Testis (tissue), 3 donors: Measurements from ENCODE around the gene GRB14. TPM values are rescaled to one million over a fixed set of nuclear protein-coding genes. Genes with fewer than 3 reads are reported as not detected.
"Not testable (repeated sequence)": the region's sequence is repeated elsewhere in the genome, so short reads cannot be mapped to it uniquely, and the experiment has no call there.

Experiments used
- DNase-seq: peaks from one replicate; pipeline ENCODE4 v3.0.0-alpha.2; 2019
- H3K27ac ChIP-seq, 2 donors: fragments of 200-600 bp; sonication (generic); one replicate each; pipeline ENCODE4 v1.5.1; 2019
- H3K27me3 ChIP-seq: fragments of 200-600 bp; sonication (generic); one replicate; pipeline ENCODE4 v1.5.1; 2019
- H3K36me3 ChIP-seq: fragments of 200-600 bp; sonication (generic); one replicate; pipeline ENCODE4 v1.5.1; 2017; ENCODE audit warnings: low read depth; ENCODE audit errors: missing control alignments
- H3K4me1 ChIP-seq: fragments of 200-600 bp; sonication (generic); one replicate; pipeline ENCODE4 v1.5.1; 2019
- H3K4me3 ChIP-seq, 2 donors: fragments of 200-600 bp; sonication (generic); one replicate each; pipeline ENCODE4 v1.5.1; 2017 to 2019
- H3K9me3 ChIP-seq: fragments of 200-600 bp; sonication (generic); one replicate; pipeline ENCODE4 v1.5.1; 2017
- CTCF ChIP-seq, 3 experiments: fragments of 450-650 bp in 2 of 3; fragments of 200-600 bp in 1 of 3; sonication (generic) in 1 of 3; IDR thresholded peaks; one replicate each; pipeline ENCODE4 v1.5.1; 2016 to 2019; ENCODE audit warnings: antibody characterized with exemption in 3 of 3, mild to moderate bottlenecking in 2 of 3, moderate library complexity in 1 of 3
- POLR2A ChIP-seq: fragments of 450-650 bp; IDR thresholded peaks from one replicate; pipeline ENCODE4 v1.6.1; 2017; ENCODE audit warnings: antibody characterized with exemption, mild to moderate bottlenecking, moderate library complexity
- WGBS, 2 donors: methylation state at CpG; one replicate each; pipeline ENCODE4 v1.1.5; 2018; 5-methylcytosine and 5-hydroxymethylcytosine counted together
- intact Hi-C: fragments of 100-400 bp; cut with DNase I; formaldehyde crosslinking; loops from one replicate; pipeline ENCODE4 v1.15.1; 2023; ENCODE audit warnings: low total_unique reads
- polyA plus RNA-seq: library from polyadenylated mRNA; stranded (reverse); fragments of 350-450 nt; fragmentation: Illumina TruSeq; extraction: RNeasy Lipid Tissue Mini Kit (QIAGEN cat#74804); gene quantifications from one replicate; pipeline ENCODE4 v1.2.3, GENCODE V29; 2014; ENCODE audit warnings: low read depth, low replicate concordance; ENCODE audit not compliant: insufficient read depth
- total RNA-seq, 2 donors: library from RNA; depleted of rRNA; stranded (reverse); fragments of >200 nt; gene quantifications; one replicate each; pipeline ENCODE4 v1.2.3, GENCODE V29; 2016

Gene GRB14
- total and polyA plus RNA-seq, 3 donors from 2014 or later = 30.6 to 67.3 (median 59.0) TPM

GRCh38 chr2:164655336-164655735, 34.1 kb upstream of the GRB14 start:
- intact Hi-C loops = no loop called here
- H3K36me3 ChIP-seq = no peaks in the 10 kb centered on the region
- TF ChIP-seq POLR2A (no peak), CTCF (IDR thresholded peaks at IDR 0.05) (no peak)
- no peaks in the 10 kb centered on the region for H3K9me3 ChIP-seq
- no peaks in the 10 kb centered on the region for H3K4me1 ChIP-seq
- H3K27ac ChIP-seq = no peak overlapping the region
- no peaks in the 10 kb centered on the region for H3K27me3 ChIP-seq
- no peak for DNase-seq
- H3K4me3 ChIP-seq = no peak overlapping the region

- H3K4me3 ChIP-seq = no peak overlapping the region
- no peaks in the 10 kb centered on the region for H3K4me1 ChIP-seq
- TF ChIP-seq POLR2A (no peak), CTCF (IDR thresholded peaks at IDR 0.05) (no peak)
- no peak overlapping the region for H3K27ac ChIP-seq
- H3K9me3 ChIP-seq = no peaks in the 10 kb centered on the region
- 67 to 80% methylated on average over 1 of the region's 1 CpG for WGBS, 2 donors
- no peaks in the 10 kb centered on the region for H3K27me3 ChIP-seq
- no peak for DNase-seq
- H3K36me3 ChIP-seq = no peaks in the 10 kb centered on the region
- intact Hi-C loops = no loop called here
Measured at GRCh38 chr2:164651361-164651760, 30.1 kb upstream of the GRB14 start.

- DNase-seq = no peak
- 96 to 100% methylated on average over 1 of the region's 1 CpG for WGBS, 2 donors
- no peak overlapping the region for H3K4me3 ChIP-seq
- H3K27ac ChIP-seq = no peak overlapping the region
- H3K27me3 ChIP-seq = no peaks in the 10 kb centered on the region
- intact Hi-C loops = no loop called here
- no peaks in the 10 kb centered on the region for H3K36me3 ChIP-seq
- no peaks in the 10 kb centered on the region for H3K9me3 ChIP-seq
- no peak for TF ChIP-seq CTCF (IDR thresholded peaks at IDR 0.05)
- TF ChIP-seq POLR2A = no peak
- no peaks in the 10 kb centered on the region for H3K4me1 ChIP-seq
Measured at GRCh38 chr2:164644036-164644700, 22.9 kb upstream of the GRB14 start.

GRCh38 chr2:164642946-164643555, 21.8 kb upstream of the GRB14 start:
- TF ChIP-seq CTCF (IDR thresholded peaks at IDR 0.05) (no peak), POLR2A (no peak)
- DNase-seq = no peak
- Histone ChIP-seq H3K4me1 (no peaks in the 10 kb centered on the region), H3K4me3 (no peak overlapping the region), H3K27ac (no peak overlapping the region), H3K36me3 (no peaks in the 10 kb centered on the region), H3K9me3 (no peaks in the 10 kb centered on the region), H3K27me3 (no peaks in the 10 kb centered on the region)
- WGBS, 2 donors = 89 to 94% methylated on average over 8 of the region's 8 CpGs
- intact Hi-C loops = no loop called here

GRCh38 chr2:164642268-164642667, 21.0 kb upstream of the GRB14 start:
- Histone ChIP-seq H3K27ac (no peak overlapping the region), H3K9me3 (no peaks in the 10 kb centered on the region), H3K36me3 (no peaks in the 10 kb centered on the region), H3K4me1 (no peaks in the 10 kb centered on the region), H3K4me3 (no peak overlapping the region), H3K27me3 (no peaks in the 10 kb centered on the region)
- WGBS, 2 donors = 73 to 91% methylated on average over 2 of the region's 2 CpGs
- DNase-seq = no peak
- TF ChIP-seq POLR2A (no peak), CTCF (IDR thresholded peaks at IDR 0.05) (no peak)
- intact Hi-C loops = no loop called here

GRCh38 chr2:164628319-164628718, 7.0 kb upstream of the GRB14 start:
- H3K4me1 ChIP-seq, H3K27ac ChIP-seq, H3K27me3 ChIP-seq, intact Hi-C loops, H3K36me3 ChIP-seq, H3K4me3 ChIP-seq, H3K9me3 ChIP-seq, DNase-seq: not testable (repeated sequence)
- 80 to 92% methylated on average over 3 of the region's 3 CpGs for WGBS, 2 donors
